SK-N-SH (cell line): ENCODE data around the gene ERLIN1.

Experiments
- CHD2 ChIP-seq: fragments of 150-350 bp; IDR thresholded peaks from 2 replicates; pipeline ENCODE4 v1.6.1; 2018; ENCODE audit warnings: low read length; ENCODE audit not compliant: partially characterized antibody
- CTCF ChIP-seq: fragments of 200-600 bp; sonication (generic); IDR thresholded peaks from 2 replicates; pipeline ENCODE4 v1.6.1; 2017; ENCODE audit warnings: antibody characterized with exemption, mild to moderate bottlenecking, moderate library complexity
- ELF1 ChIP-seq: IDR thresholded peaks from 2 replicates; pipeline ENCODE4 v1.4.0; 2012
- EP300 ChIP-seq, 2 experiments: IDR thresholded peaks; 2 replicates each; pipeline versions ENCODE4 v1.4.0 to v1.6.1; 2012; ENCODE audit warnings: borderline replicate concordance in 1 of 2, low read depth in 1 of 2, low read length in 1 of 2
- JUND ChIP-seq: IDR thresholded peaks from 2 replicates; pipeline ENCODE4 v1.4.0; 2012
- POLR2AphosphoS5 ChIP-seq: IDR thresholded peaks from 2 replicates; pipeline ENCODE4 v1.6.1; 2012; ENCODE audit warnings: low read depth, low read length
- RAD21 ChIP-seq: IDR thresholded peaks from 2 replicates; pipeline ENCODE4 v1.6.1; 2012; ENCODE audit warnings: mild to moderate bottlenecking, low read length
- TEAD4 ChIP-seq: IDR thresholded peaks from 2 replicates; pipeline ENCODE4 v1.4.0; 2012; ENCODE audit warnings: mild to moderate bottlenecking, borderline replicate concordance; ENCODE audit not compliant: insufficient read depth
- USF1 ChIP-seq: IDR thresholded peaks from 2 replicates; pipeline ENCODE4 v1.4.0; 2012; ENCODE audit warnings: low read depth, borderline replicate concordance
- ZBTB33 ChIP-seq: IDR thresholded peaks from 2 replicates; pipeline ENCODE4 v1.4.0; 2012; ENCODE audit warnings: low read depth, borderline replicate concordance
- TF ChIP-seq, protein P1 (sequence below): fragments of 150-350 bp; IDR thresholded peaks from 2 replicates; pipeline ENCODE4 v1.6.1; 2017; ENCODE audit warnings: antibody characterized with exemption, low read length, low read depth, borderline replicate concordance

DNA sequence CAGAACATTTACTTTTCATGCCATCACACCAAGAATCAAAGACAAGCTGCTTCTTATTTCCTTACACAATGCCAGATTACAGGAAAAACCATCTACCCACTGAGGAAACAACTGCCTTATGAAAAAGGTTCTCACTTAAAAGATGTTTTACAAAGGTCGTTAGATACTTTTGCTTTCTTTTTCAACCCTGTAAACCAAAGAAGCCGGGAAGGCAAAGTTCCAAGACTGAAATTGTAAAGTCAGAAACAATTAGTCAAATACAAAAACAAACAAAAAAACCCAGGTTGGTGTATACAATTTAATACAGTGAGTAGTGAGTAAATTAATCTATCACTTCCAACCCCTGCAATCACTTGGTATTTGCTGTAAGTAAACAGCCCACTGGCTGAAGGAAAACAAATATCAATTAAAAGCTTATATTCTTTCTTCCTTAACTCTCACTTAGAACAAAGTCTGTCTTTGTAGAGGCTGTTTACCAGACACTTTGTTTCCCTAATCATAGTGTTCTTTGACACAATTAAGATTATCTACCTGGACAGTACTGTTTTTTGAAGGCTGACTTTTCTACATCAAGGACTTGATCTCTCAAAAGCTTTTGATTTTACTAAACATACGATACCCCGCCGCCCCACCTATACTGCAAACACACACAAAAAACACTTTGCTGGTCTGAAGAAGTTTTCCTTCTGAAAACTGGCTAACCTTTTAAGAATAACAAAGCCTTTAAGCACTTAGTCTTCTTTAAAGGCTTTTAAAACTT lies 18.1 kb downstream of the ERLIN1 start:
- TF ChIP-seq TEAD4 (no peak), CTCF (no peak), USF1 (no peak), POLR2AphosphoS5 (no peak), ZBTB33 (no peak), EP300 (IDR thresholded peaks at IDR 0.05; ENCODE audit: borderline replicate concordance in 1 of 2, low read depth in 1 of 2, low read length in 1 of 2) (no peak), RAD21 (no peak), ELF1 (no peak), CHD2 (no peak), JUND (no peak)
- TF ChIP-seq, protein P1, sequence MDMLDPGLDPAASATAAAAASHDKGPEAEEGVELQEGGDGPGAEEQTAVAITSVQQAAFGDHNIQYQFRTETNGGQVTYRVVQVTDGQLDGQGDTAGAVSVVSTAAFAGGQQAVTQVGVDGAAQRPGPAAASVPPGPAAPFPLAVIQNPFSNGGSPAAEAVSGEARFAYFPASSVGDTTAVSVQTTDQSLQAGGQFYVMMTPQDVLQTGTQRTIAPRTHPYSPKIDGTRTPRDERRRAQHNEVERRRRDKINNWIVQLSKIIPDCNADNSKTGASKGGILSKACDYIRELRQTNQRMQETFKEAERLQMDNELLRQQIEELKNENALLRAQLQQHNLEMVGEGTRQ = no peak
